GM12874 (cell line): ENCODE measurements around the gene GFRAL.

Source experiments
- TF ChIP-seq, protein P1 (sequence below): IDR thresholded peaks from 2 replicates; pipeline ENCODE4 v1.5.1; 2011; ENCODE audit warnings: low read depth, mild to moderate bottlenecking, control low read depth, low read length, moderate library complexity; ENCODE audit not compliant: insufficient read depth

The GFRAL gene

DNA sequence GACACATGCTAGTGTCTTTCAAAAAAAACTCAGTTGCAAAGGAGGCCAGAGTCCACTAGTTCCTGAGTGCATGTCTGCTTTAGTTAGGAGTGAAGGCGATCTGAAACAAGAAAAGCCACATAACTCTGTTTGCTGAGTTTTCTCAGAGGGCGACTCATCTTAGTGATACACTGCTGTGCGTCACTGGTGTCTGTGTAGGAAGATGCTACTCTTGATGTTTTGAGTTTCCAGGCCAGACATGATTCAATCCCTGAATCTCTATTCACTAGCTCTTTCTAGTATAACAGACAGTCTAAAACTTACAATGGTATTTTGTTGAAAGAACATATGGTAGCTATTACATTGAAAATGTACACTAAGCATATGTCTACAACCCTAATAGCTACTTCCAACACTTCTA lies 60.9 kb downstream of the GFRAL start:
- TF ChIP-seq, protein P1, sequence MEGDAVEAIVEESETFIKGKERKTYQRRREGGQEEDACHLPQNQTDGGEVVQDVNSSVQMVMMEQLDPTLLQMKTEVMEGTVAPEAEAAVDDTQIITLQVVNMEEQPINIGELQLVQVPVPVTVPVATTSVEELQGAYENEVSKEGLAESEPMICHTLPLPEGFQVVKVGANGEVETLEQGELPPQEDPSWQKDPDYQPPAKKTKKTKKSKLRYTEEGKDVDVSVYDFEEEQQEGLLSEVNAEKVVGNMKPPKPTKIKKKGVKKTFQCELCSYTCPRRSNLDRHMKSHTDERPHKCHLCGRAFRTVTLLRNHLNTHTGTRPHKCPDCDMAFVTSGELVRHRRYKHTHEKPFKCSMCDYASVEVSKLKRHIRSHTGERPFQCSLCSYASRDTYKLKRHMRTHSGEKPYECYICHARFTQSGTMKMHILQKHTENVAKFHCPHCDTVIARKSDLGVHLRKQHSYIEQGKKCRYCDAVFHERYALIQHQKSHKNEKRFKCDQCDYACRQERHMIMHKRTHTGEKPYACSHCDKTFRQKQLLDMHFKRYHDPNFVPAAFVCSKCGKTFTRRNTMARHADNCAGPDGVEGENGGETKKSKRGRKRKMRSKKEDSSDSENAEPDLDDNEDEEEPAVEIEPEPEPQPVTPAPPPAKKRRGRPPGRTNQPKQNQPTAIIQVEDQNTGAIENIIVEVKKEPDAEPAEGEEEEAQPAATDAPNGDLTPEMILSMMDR, result no peak

DNA sequence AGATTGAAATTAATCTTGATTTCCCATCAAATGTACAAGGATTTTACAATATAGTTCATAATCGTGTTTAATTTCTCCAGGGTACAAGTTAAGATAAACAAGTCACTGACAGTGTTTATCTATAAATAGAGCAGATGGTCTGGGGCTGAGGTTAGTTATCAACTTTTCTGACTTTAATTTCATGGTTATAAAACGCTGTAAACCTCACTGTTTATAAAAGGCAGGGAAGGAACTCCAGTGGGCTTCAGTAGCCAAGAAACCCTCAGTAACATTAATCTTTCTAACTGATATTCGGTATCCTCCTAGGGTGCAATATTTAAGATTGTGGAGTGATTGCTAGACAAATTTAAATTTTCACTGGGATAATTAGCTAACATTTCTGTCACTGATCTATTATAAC lies 68.6 kb downstream of the GFRAL start:
- TF ChIP-seq, protein P1, result no peak

GRCh38 chr6:55397986-55398385 lies 70.7 kb downstream of the GFRAL start:
- TF ChIP-seq, protein P1, result no peak

- TF ChIP-seq, protein P1, result no peak
Measured at GRCh38 chr6:55399351-55399750, 72.1 kb downstream of the GFRAL start.

- TF ChIP-seq, protein P1, result no peak
Measured at GRCh38 chr6:55405474-55406235, 78.4 kb downstream of the GFRAL start.

GRCh38 chr6:55410674-55411073 lies 83.4 kb downstream of the GFRAL start:
- TF ChIP-seq, protein P1, result no peak

- TF ChIP-seq, protein P1, result no peak
Measured at GRCh38 chr6:55423933-55424332, 96.7 kb downstream of the GFRAL start.
